Keratinocyte (primary cell): ENCODE results near the gene ZBTB17. TPM values are rescaled to one million over a fixed set of nuclear protein-coding genes. Genes with fewer than 3 reads are reported as not detected.

Experiments used
- DNase-seq: peaks from one replicate; pipeline ENCODE4 v3.0.0-alpha.2; 2011; ENCODE audit warnings: low read depth, missing footprints, low spot score
- FAIRE-seq: peaks from 2 replicates; lab custom pipeline; 2011; peaks lifted over from hg19 to GRCh38; lab: Jason Lieb, UNC
- H2AFZ ChIP-seq: 2 replicates; pipeline ENCODE4 v1.6.0; 2012; ENCODE audit warnings: low read length, control low read depth, inconsistent platforms; ENCODE audit not compliant: control insufficient read depth
- H3K27ac ChIP-seq: 2 replicates; pipeline ENCODE4 v1.5.1; 2011; ENCODE audit warnings: low read length; ENCODE audit not compliant: control insufficient read depth, insufficient read depth
- H3K27me3 ChIP-seq: 3 replicates; pipeline ENCODE4 v1.6.0; 2011; ENCODE audit warnings: low read length; ENCODE audit not compliant: control insufficient read depth, insufficient read depth; ENCODE audit errors: extremely low read depth
- H3K36me3 ChIP-seq, 2 experiments: 2 replicates in 1 of 2; 3 replicates in 1 of 2; pipeline ENCODE4 v1.5.1; 2011; ENCODE audit warnings: low read length in 2 of 2, mild to moderate bottlenecking in 1 of 2; ENCODE audit not compliant: control insufficient read depth in 2 of 2, insufficient read depth in 2 of 2; ENCODE audit errors: extremely low read depth in 1 of 2
- H3K4me1 ChIP-seq: 3 replicates; pipeline ENCODE4 v1.5.1; 2011; ENCODE audit warnings: low read length; ENCODE audit not compliant: control insufficient read depth, insufficient read depth; ENCODE audit errors: extremely low read depth
- H3K4me2 ChIP-seq: 3 replicates; pipeline ENCODE4 v1.6.0; 2011; ENCODE audit warnings: low read depth, low read length; ENCODE audit not compliant: control insufficient read depth, insufficient read depth; ENCODE audit errors: extremely low read depth
- H3K4me3 ChIP-seq, 3 experiments: fragments of 200-600 bp in 1 of 3; sonication (generic) in 1 of 3; 2 replicates in 2 of 3; 3 replicates in 1 of 3; pipeline ENCODE4 v1.5.1; 2011 to 2016; ENCODE audit warnings: low read length in 3 of 3, mild to moderate bottlenecking in 3 of 3, control low read depth in 2 of 3, inconsistent platforms in 1 of 3, low read depth in 1 of 3, mixed read lengths in 1 of 3, mixed run types in 1 of 3, moderate library complexity in 1 of 3; ENCODE audit not compliant: control insufficient read depth in 2 of 3, insufficient read depth in 2 of 3; ENCODE audit errors: extremely low read depth in 1 of 3
- H3K79me2 ChIP-seq: 2 replicates; pipeline ENCODE4 v1.6.0; 2012; ENCODE audit warnings: low read length; ENCODE audit not compliant: control insufficient read depth, insufficient read depth
- H3K9ac ChIP-seq: 3 replicates; pipeline ENCODE4 v1.6.0; 2011; ENCODE audit warnings: low read length; ENCODE audit not compliant: control insufficient read depth, insufficient read depth; ENCODE audit errors: extremely low read depth
- H3K9me1 ChIP-seq: 3 replicates; pipeline ENCODE4 v1.6.0; 2011; ENCODE audit warnings: low read length; ENCODE audit not compliant: control insufficient read depth, insufficient read depth; ENCODE audit errors: extremely low read depth
- H3K9me3 ChIP-seq: 2 replicates; pipeline ENCODE4 v1.5.1; 2012; ENCODE audit warnings: low read depth, low read length; ENCODE audit not compliant: control insufficient read depth
- H4K20me1 ChIP-seq: 3 replicates; pipeline ENCODE4 v1.6.0; 2011; ENCODE audit warnings: low read length; ENCODE audit not compliant: control insufficient read depth, insufficient read depth; ENCODE audit errors: extremely low read depth
- CTCF ChIP-seq, 3 experiments: IDR thresholded peaks in 1 of 3; conservative IDR thresholded peaks in 1 of 3; optimal IDR thresholded peaks in 1 of 3; 2 replicates in 2 of 3; 3 replicates in 1 of 3; pipeline versions ENCODE3 to v1.5.1; 2011; ENCODE audit warnings: low read length in 3 of 3, mild to moderate bottlenecking in 3 of 3, moderate library complexity in 2 of 3, control low read depth in 1 of 3, inconsistent platforms in 1 of 3; ENCODE audit not compliant: insufficient read depth in 2 of 3; ENCODE audit errors: extremely low read depth in 1 of 3
- EZH2 ChIP-seq: IDR thresholded peaks from one replicate; pipeline ENCODE4 v1.6.1; 2012; ENCODE audit warnings: inconsistent platforms, mild to moderate bottlenecking, low read length, moderate library complexity
- dilution Hi-C: fragments of 300-500 bp; cut with MboI; formaldehyde crosslinking; loops from one replicate; pipeline ENCODE4 v1.7.0; 2020; ENCODE audit warnings: low sequenced_read_pairs; ENCODE audit not compliant: extremely low pct_ligation_motif_present
- polyA plus RNA-seq, 5 experiments: library from polyadenylated mRNA; depleted of rRNA in 3 of 5; stranded (reverse) in 3 of 5; stranded (forward) in 1 of 5; unstranded in 1 of 5; fragments of >200 nt; gene quantifications; 1 replicate in 1 of 5; 2 replicates in 3 of 5; 3 replicates in 1 of 5; pipeline versions ENCODE4 v1.2.1 to v1.2.3, GENCODE V29; 2011 to 2012; ENCODE audit warnings: missing spikeins in 2 of 5, low read depth in 1 of 5, low replicate concordance in 1 of 5

The ZBTB17 gene
- polyA plus RNA-seq, 1 donor (not counting 4 experiments of a cell fraction or from before 2014, with no cell fraction given): 18.4 TPM

GRCh38 chr1:15936025-15936424, 39.9 kb downstream of the ZBTB17 start:
- Histone ChIP-seq H3K79me2 (peaks cover 9% of the 10 kb centered on the region), H4K20me1 (no peaks in the 10 kb centered on the region), H3K9me3 (no peaks in the 10 kb centered on the region), H3K9ac (no peak overlapping the region), H3K27me3 (no peaks in the 10 kb centered on the region), H3K36me3 (peaks cover 47 to 58% of the 10 kb centered on the region in 2 experiments), H3K9me1 (no peaks in the 10 kb centered on the region), H3K4me2 (no peak overlapping the region), H3K4me1 (no peaks in the 10 kb centered on the region), H3K4me3 (no peak overlapping the region), H2AFZ (no peak overlapping the region), H3K27ac (no peak overlapping the region)
- DNase-seq: no peak
- no peak for TF ChIP-seq EZH2
- TF ChIP-seq CTCF (optimal IDR thresholded peaks at IDR 0.05 in 1 of 3, IDR thresholded peaks at IDR 0.05 in 1 of 3, conservative IDR thresholded peaks at IDR 0.05 in 1 of 3; ENCODE audit: extremely low read depth in 1 of 3, insufficient read depth in 2 of 3, low read length in 3 of 3): no peak
- no peak for FAIRE-seq
- dilution Hi-C loops: no loop called here

DNA sequence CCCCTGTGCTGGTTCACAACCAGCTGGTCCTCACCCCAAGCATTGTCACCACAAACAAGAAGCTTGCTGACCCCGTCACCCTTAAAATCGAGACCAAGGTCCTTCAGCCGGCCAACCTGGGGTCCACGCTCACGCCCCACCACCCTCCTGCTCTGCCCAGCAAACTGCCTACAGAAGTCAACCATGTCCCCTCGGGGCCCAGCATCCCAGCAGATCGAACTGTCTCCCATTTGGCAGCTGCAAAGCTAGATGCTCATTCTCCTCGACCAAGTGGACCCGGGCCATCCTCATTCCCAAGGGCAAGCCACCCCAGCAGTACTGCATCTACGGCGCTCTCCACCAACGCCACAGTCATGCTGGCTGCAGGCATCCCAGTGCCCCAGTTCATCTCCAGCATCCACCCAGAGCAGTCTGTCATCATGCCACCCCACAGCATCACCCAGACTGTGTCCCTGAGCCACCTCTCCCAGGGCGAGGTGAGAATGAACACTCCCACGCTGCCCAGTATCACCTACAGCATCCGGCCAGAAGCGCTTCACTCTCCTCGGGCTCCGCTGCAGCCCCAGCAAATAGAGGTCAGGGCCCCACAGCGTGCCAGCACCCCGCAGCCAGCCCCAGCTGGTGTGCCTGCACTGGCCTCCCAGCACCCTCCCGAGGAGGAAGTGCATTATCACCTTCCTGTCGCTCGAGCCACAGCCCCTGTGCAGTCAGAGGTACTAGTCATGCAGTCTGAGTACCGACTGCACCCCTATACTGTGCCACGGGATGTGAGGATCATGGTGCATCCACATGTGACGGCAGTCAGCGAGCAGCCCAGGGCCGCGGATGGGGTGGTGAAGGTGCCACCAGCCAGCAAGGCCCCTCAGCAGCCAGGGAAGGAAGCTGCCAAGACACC, 40.6 kb downstream of the ZBTB17 start:
- TF ChIP-seq CTCF (optimal IDR thresholded peaks at IDR 0.05 in 1 of 3, IDR thresholded peaks at IDR 0.05 in 1 of 3, conservative IDR thresholded peaks at IDR 0.05 in 1 of 3; ENCODE audit: extremely low read depth in 1 of 3, insufficient read depth in 2 of 3, low read length in 3 of 3): no peak
- TF ChIP-seq EZH2: no peak

More for the DNA sequence above, 40.6 kb downstream of the ZBTB17 start:
- Histone ChIP-seq H3K9me1 (no peaks in the 10 kb centered on the region), H3K36me3 (peaks cover 44 to 52% of the 10 kb centered on the region in 2 experiments), H4K20me1 (no peaks in the 10 kb centered on the region), H3K27me3 (no peaks in the 10 kb centered on the region), H3K4me3 (no peak overlapping the region), H3K4me2 (no peak overlapping the region), H3K4me1 (no peaks in the 10 kb centered on the region), H3K9me3 (no peaks in the 10 kb centered on the region), H2AFZ (no peak overlapping the region), H3K27ac (no peak overlapping the region), H3K79me2 (peaks cover 9% of the 10 kb centered on the region), H3K9ac (no peak overlapping the region)
- FAIRE-seq (no peak), DNase-seq (no peak)
- dilution Hi-C loops: no loop called here
